C1 segment of cervical spinal cord (tissue), 14 donors: ENCODE results near the gene SMG9.
A peak's percentile ranks its signal among the peaks of the same experiment; 100 is the strongest.

Experiments used
- DNase-seq, 14 donors: peaks; one replicate each; lab custom pipeline; 2025; lab: John Stamatoyannopoulos, UW

Gene SMG9

GRCh38 chr19:43723588-43723987 lies 31.2 kb downstream of the SMG9 start:
- DNase-seq = no peak

DNA sequence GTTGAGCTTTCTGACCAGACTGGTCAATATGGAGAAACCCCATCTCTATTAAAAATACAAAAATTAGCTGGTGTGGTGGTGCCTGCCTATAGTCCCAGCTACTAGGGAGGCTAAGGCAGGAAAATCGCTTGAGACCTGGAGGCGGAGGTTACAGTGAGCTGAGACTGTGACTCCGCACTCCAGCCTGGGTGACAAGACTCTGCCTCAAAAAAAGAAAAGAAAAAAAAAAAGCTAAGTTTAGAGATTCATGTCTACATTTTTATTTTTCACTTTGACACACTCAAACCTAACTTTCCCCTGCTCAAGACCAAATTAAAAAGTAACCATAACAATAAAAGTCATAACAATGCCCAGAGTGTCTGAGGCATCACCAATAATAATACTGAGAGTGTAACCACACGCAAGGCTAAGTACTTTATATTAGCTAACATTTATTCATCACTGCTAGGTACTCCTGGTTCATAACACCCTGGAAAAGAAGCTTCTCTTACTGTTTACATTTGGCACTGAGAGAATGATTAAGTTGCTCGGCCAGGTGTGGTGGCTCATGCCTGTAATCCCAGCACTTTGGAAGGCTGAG lies 33.2 kb downstream of the SMG9 start:
- no peak for DNase-seq

DNA sequence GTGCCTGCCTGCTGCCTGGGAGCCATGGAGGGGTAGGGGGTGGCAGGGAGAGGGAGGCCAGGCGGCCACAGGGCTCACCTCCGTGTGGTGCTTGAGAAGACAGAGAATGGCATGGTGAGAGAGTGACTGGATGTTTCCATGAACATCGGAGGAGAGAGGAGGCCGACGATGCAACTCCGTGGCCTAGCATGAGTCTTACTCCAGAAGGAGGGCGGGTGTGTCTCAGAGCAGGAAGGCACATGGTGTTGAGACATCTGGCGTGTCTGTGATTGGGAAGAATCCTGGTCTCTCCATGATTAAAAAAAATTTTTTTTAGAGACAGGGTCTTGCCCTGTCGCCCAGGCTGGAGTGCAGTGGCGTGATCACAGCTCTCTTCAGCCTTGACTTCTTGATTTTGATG lies 33.8 kb downstream of the SMG9 start:
- DNase-seq = no peak

- no peak for DNase-seq
Observed at GRCh38 chr19:43719918-43720317, 34.8 kb downstream of the SMG9 start.

DNA sequence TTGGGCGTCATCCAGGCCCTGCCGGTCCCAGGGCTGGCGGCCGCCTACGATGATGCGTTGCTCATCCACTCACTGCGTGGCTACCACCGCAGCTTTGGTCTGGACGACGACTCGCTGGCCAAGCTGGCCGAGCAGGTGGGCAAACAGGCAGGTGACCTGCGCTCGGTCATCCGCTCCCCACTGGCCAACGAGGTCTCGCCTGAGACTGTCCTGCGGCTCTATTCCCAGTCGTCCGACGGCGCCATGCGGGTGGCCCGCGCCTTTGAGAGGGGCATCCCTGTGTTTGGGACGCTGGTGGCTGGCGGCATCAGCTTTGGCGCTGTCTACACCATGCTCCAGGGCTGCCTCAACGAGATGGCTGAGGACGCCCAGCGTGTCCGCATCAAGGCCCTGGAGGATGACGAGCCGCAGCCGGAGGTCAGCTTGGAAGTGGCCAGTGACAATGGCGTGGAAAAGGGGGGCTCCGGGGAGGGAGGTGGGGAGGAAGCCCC lies 35.3 kb downstream of the SMG9 start:
- no peak for DNase-seq

- no peak for DNase-seq
Observed at GRCh38 chr19:43718627-43719377, 36.0 kb downstream of the SMG9 start.

GRCh38 chr19:43715776-43716175 lies 39.0 kb downstream of the SMG9 start, which contains the start of gene IRGC:
TSS of gene IRGC (plus strand) at chr19:43716076. CDS start at chr19:43718559, 2,483 bp downstream.
- no peak for DNase-seq

GRCh38 chr19:43713208-43713607 lies 41.6 kb downstream of the SMG9 start:
- no peak for DNase-seq

GRCh38 chr19:43711751-43712355 lies 42.9 kb downstream of the SMG9 start:
- DNase-seq = no peak

DNA sequence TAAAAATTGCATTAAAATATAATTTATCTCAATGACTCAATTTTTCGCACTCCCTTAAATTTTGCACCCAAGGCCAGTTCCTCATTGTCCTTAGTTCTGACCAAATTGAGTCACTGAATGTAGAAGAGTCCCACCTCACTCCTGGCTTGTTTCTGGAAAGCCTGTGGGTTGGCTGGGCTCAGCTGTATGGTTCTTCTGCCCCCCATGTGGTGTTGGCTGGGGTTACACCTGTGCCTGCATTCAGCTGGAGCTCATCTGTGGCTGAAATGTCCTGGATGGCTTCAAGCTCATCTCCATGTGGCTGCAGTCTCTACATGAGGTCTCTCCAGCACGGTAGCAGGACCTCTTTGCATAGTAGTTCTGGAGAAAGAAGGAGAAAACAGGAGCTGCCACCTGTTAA lies 46.0 kb downstream of the SMG9 start:
- no peak for DNase-seq

- DNase-seq = no peak
Observed at GRCh38 chr19:43707158-43707712, 47.5 kb downstream of the SMG9 start.

DNA sequence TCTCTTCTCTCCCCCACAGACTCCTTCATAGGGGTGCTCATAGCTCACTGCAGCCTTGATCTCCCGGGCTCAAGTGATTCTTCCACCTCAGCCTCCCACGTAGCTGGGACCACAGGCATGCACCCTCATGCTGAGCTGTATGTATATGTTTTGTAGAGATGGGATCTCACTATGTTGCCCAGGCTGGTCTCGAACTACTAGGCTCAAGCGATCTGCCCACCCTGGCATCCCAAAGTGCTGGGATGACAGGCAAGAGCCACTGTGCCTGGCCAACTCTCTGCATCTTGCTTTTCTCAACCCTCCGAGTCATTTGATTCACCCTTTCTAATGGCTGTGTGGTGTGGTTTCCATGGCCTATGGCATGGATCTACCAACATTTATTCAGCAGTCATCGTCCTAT lies 49.0 kb downstream of the SMG9 start:
- DNase-seq = no peak

DNA sequence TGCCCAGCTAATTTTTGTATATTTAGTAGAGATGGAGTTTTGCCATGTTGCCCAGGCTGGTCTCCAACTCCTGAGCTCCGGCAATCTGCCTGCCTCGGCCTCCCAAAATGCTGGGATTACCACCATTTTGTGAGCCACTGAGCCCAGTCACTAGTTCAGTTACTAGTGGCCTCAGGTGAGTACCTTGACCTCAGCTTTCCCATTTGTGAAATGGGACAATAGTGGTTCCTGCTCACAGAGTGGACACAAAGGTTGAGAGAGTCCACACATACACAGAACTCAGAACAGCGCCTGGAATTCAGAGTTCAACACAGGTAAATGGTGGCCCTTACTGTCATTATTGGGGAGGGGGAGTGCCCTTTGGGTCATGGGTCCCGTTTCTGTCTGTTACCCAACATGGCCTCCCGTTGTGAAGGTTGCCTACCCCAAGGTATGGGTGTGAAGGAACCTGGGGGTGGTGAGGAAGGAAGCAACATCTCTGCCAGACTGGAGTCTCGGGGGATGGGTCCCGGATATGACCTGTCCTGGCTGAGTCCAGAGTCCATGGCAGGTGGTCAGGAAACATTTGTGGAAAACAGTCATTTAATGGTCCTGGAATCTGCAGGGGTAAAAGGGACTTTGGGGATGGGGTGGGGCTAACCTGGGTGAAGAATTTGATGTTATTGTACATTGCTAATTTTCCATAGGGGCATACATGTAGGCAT lies 50.6 kb downstream of the SMG9 start:
- no peak for DNase-seq

DNA sequence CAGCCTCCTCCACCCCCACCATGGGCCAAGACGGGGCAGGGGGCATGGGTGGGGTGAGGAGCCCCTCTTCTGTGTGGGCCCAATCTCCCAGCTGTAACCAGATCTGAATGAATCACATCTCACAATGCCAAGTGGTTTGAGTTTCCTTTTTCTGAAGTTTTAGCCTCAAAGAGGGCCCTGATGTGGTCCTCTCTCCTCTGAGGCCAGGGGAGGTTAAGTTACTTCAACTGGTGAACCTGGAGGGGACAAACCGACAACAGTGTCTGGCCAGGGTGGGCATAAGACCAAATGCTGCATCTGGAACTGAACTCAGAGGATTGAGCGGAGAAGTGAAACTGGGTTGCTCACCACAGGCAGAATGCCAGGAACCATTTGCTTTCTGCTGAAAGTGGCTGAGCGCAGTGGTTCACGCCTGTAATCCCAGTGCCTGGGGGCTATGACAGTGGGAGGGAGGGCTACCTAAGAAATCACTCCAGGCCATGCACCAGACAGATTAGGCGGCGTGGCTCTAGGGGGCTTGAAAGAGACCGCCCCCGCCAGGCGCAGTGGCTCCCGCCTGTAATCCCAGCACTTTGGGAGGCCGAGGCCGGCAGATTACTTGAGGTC lies 54.3 kb downstream of the SMG9 start:
- peak in 9 of 14 donors; percentile 20 to 54 (median 28) for DNase-seq

DNA sequence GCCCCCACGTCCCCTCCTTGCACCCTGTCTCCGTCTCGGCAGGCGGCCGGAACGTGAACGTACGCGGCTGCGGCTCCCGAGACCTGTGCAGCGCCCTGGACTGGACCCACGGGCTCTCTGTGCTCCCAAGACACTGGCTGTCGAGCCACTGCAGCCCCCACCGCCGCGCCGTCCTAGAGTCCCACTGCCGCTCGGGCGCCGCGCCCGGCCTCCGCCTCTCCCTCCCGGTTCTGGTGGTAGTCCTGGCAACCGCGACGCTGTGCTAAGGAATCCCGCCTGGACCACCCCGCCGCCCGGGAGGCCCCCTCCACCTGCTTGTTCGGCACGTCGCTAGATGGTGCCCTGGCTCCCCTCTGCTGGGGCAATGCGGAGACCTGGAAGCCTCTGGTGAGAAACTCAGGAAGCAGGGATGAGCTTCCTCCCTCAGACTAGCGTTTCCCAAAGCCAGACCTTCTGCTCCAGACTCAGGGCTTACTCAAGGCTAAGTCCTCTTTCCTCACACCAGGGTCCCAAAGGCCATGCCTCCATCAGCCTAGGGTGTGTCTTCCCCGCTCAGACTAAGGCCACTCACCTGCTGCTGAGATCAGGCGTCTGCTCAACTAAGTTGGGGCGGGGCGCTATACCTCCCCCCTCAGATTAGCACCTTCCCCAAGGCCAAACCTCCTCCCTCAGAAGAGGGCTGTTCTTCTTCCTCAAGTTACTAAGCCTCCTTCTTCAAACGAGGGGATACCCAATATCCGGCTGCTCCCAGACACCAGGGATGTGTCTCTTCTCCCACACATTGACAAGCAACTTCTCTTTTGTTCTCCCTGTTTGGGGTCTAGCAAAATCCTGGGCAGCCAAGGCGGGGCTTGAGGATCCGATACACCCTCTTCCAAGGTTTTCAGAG lies 55.0 kb downstream of the SMG9 start:
- peak in 9 of 14 donors; percentile 4 to 41 (median 11) for DNase-seq

DNA sequence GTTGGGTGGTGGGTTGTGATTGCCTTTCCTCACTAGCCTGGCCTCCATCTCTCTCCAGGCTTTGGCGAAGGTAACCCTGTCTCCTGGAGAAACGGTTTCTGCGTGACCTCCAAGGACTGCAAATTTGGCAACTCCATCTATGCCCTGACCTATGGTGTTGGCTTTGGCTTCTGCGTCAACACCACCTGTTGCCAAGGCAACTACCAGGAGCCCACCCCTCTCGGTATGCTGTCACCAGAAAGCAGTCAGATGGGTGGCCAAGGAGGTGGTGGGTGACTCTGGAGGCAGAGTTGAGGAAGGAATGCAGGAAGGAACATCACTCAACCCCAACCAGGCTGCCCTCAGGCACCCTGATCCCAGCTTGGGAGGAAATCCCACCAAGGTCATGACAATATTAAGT lies 57.5 kb downstream of the SMG9 start:
- no peak for DNase-seq

DNA sequence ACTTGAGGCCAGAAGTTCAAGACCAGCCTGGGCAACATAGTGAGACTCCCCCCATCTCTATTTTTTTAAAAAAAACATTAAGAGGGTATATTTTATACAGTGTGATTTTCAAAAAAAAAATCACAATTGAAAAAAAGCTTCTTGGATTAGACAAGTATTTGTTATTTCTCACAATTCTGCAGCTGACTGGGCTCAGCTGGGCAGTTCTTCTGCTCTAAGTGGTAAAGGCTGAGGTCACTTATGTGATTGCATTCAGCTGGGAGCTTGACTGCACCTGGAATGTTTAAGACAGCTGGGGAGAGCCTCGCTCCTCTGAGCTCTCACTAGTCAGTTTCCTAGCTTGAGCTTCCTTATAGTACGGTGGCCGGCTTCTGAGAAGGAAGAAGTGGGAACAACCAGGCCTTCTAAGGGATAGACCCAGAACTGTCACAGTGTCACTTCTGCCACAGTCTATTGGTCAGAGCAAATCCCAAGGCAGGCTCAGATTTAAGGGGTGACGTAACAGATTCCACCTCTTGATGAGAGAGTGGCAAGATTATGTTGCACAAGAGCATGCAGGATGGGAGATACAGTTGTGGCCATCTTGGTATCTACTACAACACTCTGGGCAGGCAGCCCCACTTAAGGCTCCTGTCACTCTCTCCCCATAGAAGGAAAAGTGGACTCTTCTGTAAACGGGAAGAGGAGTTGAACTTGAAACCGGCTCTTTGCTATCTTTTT lies 58.6 kb downstream of the SMG9 start:
- DNase-seq = no peak

GRCh38 chr19:43694553-43694952 lies 60.2 kb downstream of the SMG9 start:
- DNase-seq = no peak

GRCh38 chr19:43692877-43693276 lies 61.9 kb downstream of the SMG9 start:
- no peak for DNase-seq

DNA sequence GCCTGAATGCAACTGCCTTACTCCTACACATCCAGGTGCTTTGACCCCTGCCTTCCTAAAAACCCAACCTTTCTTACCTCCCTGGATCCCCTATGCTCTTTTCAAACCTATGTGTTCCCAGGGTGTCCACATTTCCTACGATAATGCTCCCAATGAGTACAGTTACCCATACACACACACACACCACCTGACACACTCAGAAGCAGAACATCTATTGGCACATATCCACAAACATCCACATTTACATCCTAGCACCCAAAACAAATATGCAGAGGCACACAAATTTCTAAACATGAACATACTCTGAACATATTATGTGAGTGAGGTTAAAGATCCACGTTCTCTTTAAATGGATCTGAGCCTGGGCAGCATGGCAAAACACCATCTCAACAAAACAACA lies 62.4 kb downstream of the SMG9 start:
- DNase-seq = no peak
